Ovary (tissue), 3 donors: ENCODE results near the gene DAB2IP.
A peak's percentile ranks its signal among the peaks of the same experiment; 100 is the strongest.

Experiments used
- POLR2A ChIP-seq: fragments of 450-650 bp; IDR thresholded peaks from one replicate; pipeline ENCODE4 v1.6.1; 2017; ENCODE audit warnings: antibody characterized with exemption, mild to moderate bottlenecking, moderate library complexity
- TF ChIP-seq, protein P1 (sequence below), 3 donors: fragments of 450-650 bp in 2 of 3; fragments of 200-600 bp in 1 of 3; IDR thresholded peaks; one replicate each; pipeline versions ENCODE4 v1.5.1 to v1.8.0; 2016 to 2022; ENCODE audit warnings: antibody characterized with exemption in 3 of 3, mild to moderate bottlenecking in 1 of 3
- donor health status: DM: no; HTN: no; CAD: no.

DNA sequence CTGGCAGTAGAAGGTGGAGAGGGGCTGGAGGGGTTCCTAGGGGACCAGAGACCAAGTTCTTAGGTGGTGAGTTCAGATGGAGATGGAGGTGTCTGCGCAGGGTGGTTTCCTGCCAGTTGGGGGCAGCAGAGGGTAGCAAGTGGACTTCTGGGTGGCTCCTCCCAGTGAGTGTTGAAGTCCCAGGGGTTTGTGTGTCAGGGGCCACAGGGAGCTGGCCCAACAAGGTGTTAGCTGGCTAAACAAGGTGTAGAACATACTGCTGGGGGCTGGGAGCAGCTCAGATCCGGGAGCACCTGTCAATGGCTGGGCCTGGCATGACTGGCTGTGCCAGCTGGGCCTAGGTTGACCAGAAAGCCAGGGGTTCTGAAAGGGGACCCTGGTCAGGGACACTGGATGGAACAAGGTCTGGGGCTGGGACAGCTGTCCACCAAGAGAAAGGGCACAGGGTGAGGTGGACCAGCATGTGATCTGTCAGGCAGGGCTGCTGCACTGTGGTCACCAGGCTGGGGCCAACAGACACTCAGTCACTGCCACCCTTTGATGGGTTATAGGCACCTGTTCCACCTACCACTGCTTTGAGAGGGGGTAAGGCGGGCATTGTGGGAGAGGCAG lies 35.6 kb downstream of the DAB2IP start:
- TF ChIP-seq, protein P1, sequence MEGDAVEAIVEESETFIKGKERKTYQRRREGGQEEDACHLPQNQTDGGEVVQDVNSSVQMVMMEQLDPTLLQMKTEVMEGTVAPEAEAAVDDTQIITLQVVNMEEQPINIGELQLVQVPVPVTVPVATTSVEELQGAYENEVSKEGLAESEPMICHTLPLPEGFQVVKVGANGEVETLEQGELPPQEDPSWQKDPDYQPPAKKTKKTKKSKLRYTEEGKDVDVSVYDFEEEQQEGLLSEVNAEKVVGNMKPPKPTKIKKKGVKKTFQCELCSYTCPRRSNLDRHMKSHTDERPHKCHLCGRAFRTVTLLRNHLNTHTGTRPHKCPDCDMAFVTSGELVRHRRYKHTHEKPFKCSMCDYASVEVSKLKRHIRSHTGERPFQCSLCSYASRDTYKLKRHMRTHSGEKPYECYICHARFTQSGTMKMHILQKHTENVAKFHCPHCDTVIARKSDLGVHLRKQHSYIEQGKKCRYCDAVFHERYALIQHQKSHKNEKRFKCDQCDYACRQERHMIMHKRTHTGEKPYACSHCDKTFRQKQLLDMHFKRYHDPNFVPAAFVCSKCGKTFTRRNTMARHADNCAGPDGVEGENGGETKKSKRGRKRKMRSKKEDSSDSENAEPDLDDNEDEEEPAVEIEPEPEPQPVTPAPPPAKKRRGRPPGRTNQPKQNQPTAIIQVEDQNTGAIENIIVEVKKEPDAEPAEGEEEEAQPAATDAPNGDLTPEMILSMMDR (IDR thresholded peaks at IDR 0.05), result peak; percentile 84 to 90 (median 89)
- no peak for TF ChIP-seq POLR2A
